ENCODE measurements around the gene DNAJC5G. TPM values are rescaled to one million over a fixed set of nuclear protein-coding genes. Genes with fewer than 3 reads are reported as not detected.
A peak's percentile ranks its signal among the peaks of the same experiment; 100 is the strongest.
"Not testable (repeated sequence)": the region's sequence is repeated elsewhere in the genome, so short reads cannot be mapped to it uniquely, and the experiment has no call there.

Gene DNAJC5G
- polyA plus RNA-seq, 12 donors, result 0.14 to 0.74 (median 0.28) TPM; not detected in 5

GRCh38 chr2:27251766-27252165 lies 23.5 kb upstream of the DNAJC5G start:
- DNase-seq, result no peak

DNA sequence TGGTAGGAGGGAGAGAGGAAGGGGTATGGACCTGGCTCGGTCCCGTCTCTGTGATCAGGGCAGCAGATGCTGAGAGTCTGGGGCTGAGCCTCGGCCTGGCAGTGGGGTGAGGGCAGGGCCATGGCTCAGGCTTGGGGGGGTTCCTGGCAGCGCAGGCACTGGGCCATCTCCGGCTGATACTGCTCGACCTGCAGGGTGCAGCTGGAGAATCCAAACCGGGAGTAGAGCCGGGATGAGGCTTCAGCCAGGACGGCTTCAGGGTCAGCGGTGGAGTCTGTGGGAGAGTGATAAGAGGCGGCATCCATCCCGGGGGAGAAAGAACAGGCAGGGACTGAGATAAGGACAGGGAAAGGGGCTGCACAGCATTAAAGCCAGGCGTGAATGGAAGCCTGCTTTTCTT lies 20.0 kb upstream of the DNAJC5G start:
- DNase-seq, result no peak

DNA sequence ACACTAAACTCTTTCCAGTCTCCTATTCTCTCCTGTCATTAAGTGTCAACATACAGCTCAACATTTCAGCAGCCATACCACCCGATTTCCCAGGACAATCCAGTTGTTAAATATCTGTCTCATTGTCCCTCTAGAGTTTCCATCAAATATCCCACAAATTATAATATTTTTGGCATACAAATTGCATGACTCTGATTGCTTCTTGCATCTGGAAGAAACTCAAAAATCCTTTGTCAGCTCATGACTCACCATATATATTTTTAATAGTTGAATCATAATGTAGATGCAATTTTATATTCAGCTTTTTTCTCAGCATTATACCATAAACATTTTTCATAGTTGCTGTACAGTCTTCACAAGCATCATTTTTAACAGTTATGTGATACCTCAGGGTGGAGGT lies 19.6 kb upstream of the DNAJC5G start:
- no peak for DNase-seq

- DNase-seq, result no peak
These were observed 18.3 kb upstream of the DNAJC5G start for GRCh38 chr2:27256855-27257454.

DNA sequence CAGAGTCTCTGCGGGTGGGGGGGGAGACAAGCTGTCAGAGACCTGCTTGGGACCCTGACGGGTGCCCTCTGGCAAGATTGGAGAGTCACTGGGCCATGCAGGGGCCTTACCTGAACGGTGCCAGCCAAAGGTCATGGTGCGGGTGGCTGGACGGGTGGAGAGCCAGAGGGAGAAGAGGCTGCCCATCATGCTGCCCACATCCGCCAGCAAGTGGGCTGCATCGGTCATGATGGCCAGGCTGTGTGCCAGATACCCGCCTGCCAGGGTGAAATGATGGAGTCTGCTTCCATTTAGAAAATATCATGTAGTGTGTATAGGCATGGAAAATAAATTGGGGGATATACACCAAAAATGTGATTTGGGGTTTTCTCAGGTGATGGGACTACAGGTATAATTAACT lies 17.2 kb upstream of the DNAJC5G start:
- no peak for DNase-seq

- DNase-seq, result no peak
These were observed 13.8 kb upstream of the DNAJC5G start for GRCh38 chr2:27261241-27261925.

GRCh38 chr2:27261926-27262298 lies 13.3 kb upstream of the DNAJC5G start:
- no peak for DNase-seq

- DNase-seq, result peak; percentile 30
These were observed 12.6 kb upstream of the DNAJC5G start, which contains the start of gene SLC30A3 for GRCh38 chr2:27262379-27263286. TSS of gene SLC30A3 (minus strand) at chr2:27263047. CDS start at chr2:27262906, 141 bp downstream.

DNA sequence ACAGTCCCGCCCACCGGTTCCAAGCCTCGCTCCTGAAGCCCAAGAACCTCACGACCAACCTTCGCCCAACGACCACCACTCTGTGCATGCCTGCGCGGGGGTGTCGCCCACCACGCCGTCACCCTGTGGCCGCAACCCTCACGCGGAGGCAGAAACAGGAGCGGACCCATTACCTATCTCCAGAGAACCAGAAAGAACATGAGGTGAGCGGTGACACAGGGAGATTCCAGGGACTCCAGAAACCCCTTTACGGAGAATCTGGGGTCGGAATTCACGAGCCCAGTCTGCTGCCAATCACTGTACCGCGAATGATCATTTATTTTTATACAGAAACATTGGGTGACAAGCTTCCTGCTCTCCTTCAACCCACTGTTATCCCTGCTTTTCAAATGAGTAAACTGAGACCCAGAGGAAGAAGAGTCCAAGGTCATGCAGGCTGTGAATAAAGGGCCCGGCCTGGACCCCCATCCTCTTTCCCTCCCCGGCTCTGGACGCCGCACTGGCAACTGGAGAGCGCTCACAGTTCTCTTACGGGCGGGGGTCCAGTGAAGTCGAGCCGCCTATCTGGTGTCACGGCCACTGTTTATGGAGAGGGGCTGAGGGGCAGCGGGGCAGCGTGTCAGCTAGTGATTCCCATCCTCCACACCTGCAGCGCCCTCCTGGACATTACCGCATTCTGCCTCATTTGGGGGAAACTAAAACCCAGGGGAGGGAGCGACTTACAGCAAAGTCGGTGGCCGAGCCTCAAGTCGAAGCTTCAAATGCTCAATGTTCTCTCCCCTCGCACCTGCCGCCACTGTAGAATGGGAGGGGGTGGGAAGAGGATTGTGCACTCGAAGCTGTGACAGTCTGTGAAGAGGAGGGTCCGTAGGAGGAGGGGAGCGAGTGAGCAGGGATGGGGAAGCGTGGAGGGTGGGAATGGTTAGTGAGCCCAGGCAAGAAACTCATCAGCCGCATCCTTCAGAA lies 11.7 kb upstream of the DNAJC5G start:
- DNase-seq, result no peak

GRCh38 chr2:27264253-27264752 lies 10.9 kb upstream of the DNAJC5G start:
- no peak for DNase-seq

- DNase-seq, result peak; percentile 30
These were observed 10.3 kb upstream of the DNAJC5G start for GRCh38 chr2:27264753-27265535.

DNA sequence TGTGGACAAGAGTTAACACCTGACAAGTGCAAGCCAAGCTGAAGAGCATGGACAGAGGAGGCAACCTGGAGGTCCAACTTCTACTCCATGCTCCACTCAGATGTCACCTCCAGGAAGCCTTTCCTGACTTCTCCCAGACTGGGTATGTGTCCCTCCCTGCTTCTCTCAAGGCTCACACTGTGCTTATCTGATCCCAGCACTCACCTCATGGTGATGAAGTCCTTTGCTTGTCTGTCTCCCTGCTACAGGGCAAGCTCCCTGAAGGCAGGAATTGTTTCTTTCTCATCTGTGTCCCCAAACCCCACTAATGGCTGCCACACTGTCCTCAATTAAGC lies 9.7 kb upstream of the DNAJC5G start:
- no peak for DNase-seq

GRCh38 chr2:27268296-27268695 lies 6.9 kb upstream of the DNAJC5G start:
- not testable (repeated sequence) for DNase-seq

DNA sequence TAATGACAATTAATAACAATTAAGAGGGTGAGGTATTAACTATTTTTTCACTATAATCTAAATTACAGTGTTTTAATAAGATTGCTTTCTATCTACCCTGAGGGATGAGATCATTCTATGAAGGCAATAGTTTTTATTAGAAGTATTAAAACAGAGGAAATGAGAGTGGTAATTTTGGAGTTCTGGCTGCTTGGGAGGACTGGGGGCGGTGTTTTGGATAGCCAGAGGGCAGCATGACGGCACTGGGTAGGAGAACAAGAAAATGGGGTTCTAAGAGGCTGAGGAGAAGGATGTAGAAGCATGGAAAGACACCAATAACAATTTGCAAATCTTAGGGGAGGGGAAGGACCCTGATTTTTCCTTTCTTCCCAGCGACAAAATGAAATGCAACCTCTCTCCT lies 5.1 kb upstream of the DNAJC5G start:
- DNase-seq, result no peak

DNA sequence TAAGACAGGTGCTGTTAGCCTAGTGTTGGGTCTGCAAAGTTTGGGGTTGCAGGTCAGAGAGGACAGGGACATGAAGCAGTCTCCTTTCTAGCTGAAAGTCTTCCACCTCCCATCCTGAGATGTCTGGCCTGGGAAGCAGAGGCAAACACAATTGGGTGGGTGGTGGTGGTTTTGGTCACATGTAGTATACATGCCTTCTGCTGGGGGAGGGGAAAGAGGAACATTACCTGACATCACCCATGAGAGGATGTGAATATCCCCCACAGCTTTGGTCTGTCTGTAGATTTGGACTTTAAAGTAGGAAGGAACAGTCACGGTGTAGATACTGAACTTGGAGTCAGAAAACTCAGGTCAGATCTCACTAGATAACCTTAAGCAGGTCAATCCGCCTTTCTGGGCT lies 4.6 kb upstream of the DNAJC5G start:
- DNase-seq, result no peak

- DNase-seq, result no peak
These were observed 3.4 kb upstream of the DNAJC5G start for GRCh38 chr2:27271631-27272340.

DNA sequence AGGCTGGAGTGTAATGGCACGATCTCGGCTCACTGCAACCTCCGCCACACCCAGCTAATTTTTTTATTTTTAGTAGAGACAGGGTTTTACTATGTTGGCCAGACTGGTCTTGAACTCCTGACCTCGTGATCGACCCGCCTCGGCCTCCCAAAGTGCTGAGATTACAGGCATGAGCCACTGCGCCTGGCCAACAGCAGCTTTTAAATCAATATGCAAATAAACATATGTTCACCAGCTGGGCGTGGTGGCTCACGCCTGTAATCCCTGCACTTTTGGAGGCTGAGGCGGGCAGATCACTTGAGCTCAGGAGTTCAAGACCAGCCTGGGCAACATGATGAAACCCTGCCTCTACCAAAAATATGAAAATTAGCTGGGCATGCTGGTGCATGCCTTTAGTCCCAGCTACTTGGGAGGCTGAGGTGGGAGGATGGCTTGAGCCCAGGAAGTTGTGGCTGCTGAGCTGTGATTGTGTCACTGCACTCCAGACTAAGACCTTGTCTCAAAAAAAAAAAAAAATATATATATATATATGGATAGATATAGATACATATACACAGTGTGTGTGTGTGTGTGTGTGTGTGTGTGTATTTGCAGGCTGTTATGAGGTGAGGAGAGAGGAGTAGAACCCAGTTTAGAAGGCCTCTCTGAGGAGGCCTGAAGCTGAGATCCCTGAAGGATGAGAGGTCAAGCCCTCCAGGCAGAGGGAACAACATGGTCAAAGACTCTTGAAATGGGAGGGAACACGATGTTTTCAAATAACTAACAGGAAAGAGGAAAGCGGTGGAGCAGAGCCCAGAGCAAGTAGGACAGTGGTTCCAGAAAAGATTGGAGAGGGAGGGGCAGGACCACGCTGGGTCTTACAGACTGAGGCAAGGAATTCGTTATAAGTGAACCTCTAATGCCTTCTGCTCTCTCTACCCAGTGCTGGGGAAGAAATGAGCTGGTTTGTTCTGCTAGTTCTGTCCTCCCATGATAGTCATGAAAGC lies 2.4 kb upstream of the DNAJC5G start:
- not testable (repeated sequence) for DNase-seq

GRCh38 chr2:27278010-27278409 lies 2.8 kb downstream of the DNAJC5G start:
- DNase-seq, result no peak

DNA sequence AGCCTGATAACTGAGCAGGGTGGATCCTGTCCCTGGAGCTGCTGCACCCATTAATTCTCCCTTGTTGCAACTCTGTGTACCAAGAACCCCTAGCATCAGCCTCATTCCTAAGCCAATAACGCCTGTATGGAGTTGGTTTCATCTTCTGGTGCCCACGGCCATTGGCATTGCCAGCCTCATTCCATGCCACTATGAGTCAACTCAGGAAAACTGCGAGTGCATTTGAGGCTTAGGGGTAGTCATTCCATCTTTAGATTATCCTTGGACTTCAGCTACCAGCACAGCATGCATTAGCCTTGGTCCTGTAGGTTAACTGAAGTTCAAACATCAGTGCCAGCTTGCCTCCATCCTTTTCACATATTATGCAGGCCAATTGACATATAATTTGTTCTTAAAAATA lies 5.6 kb downstream of the DNAJC5G start:
- no peak for DNase-seq
